GM06990 (cell line): ENCODE results near the gene NHERF1.

Experiments used
- DNase-seq: peaks from one replicate; pipeline ENCODE4 v3.0.0-alpha.2; 2011; ENCODE audit not compliant: insufficient read length; ENCODE audit errors: extremely low read depth
- H3K27me3 ChIP-seq: replicated peaks from 2 replicates; pipeline ENCODE4 v1.6.0; 2011; ENCODE audit warnings: low read length; ENCODE audit not compliant: control insufficient read depth, insufficient read depth
- H3K36me3 ChIP-seq: 2 replicates; pipeline ENCODE4 v1.5.1; 2011; ENCODE audit warnings: low read length; ENCODE audit not compliant: control insufficient read depth, insufficient read depth
- H3K4me3 ChIP-seq: replicated peaks from 2 replicates; pipeline ENCODE4 v1.5.1; 2011; ENCODE audit warnings: low read depth, mild to moderate bottlenecking, control low read depth, low read length
- CTCF ChIP-seq: IDR thresholded peaks from 2 replicates; pipeline ENCODE4 v1.5.1; 2011; ENCODE audit warnings: low read length, control low read depth, mild to moderate bottlenecking, inconsistent platforms; ENCODE audit not compliant: insufficient read depth, poor library complexity, severe bottlenecking

NHERF1 gene

GRCh38 chr17:74797824-74798223 lies 49.4 kb downstream of the NHERF1 start:
- no peak overlapping the region for H3K4me3 ChIP-seq
- H3K36me3 ChIP-seq: peaks cover 29% of the 10 kb centered on the region
- no peak for DNase-seq
- H3K27me3 ChIP-seq: no peaks in the 10 kb centered on the region
- no peak for TF ChIP-seq CTCF

GRCh38 chr17:74798239-74798707 lies 49.8 kb downstream of the NHERF1 start:
- Histone ChIP-seq H3K4me3 (no peak overlapping the region), H3K27me3 (no peaks in the 10 kb centered on the region), H3K36me3 (peaks cover 29% of the 10 kb centered on the region)
- no peak for TF ChIP-seq CTCF
- DNase-seq: no peak

GRCh38 chr17:74799097-74799496 lies 50.7 kb downstream of the NHERF1 start:
- no peak for TF ChIP-seq CTCF
- Histone ChIP-seq H3K4me3 (no peak overlapping the region), H3K27me3 (no peaks in the 10 kb centered on the region), H3K36me3 (peaks cover 29% of the 10 kb centered on the region)
- DNase-seq: no peak

- Histone ChIP-seq H3K4me3 (no peak overlapping the region), H3K36me3 (peaks cover 27% of the 10 kb centered on the region), H3K27me3 (no peaks in the 10 kb centered on the region)
- DNase-seq: no peak
- no peak for TF ChIP-seq CTCF
Measured at GRCh38 chr17:74800531-74800930, 52.1 kb downstream of the NHERF1 start.

- Histone ChIP-seq H3K36me3 (peaks cover 23% of the 10 kb centered on the region), H3K4me3 (no peak overlapping the region), H3K27me3 (no peaks in the 10 kb centered on the region)
- TF ChIP-seq CTCF: no peak
- no peak for DNase-seq
Measured at GRCh38 chr17:74801896-74802295, 53.5 kb downstream of the NHERF1 start.

- peaks cover 21% of the 10 kb centered on the region for H3K36me3 ChIP-seq
- TF ChIP-seq CTCF: no peak
- H3K27me3 ChIP-seq: no peaks in the 10 kb centered on the region
- DNase-seq: no peak
- H3K4me3 ChIP-seq: no peak overlapping the region
Measured at GRCh38 chr17:74803388-74803930, 55.0 kb downstream of the NHERF1 start.
